ENCODE results near the gene NKPD1.

Gene NKPD1

GRCh38 chr19:45179072-45179891, 18.5 kb upstream of the NKPD1 start:
- peak overlapping the region; percentile 68 for H3K4me3 ChIP-seq (ENCODE audit: low read length)
- no peak for TF ChIP-seq ZNF274 (IDR thresholded peaks at IDR 0.05; ENCODE audit: low read depth, low read length)

GRCh38 chr19:45178262-45179071, 17.7 kb upstream of the NKPD1 start, which contains the start of gene BLOC1S3:
TSS of gene BLOC1S3 (plus strand) at chr19:45178784. CDS start at chr19:45179297, 513 bp downstream.
- H3K4me3 ChIP-seq (ENCODE audit: low read length), result peak within 1 kb of the TSS; percentile 81
- TF ChIP-seq ZNF274 (IDR thresholded peaks at IDR 0.05; ENCODE audit: low read depth, low read length), result no peak

DNA sequence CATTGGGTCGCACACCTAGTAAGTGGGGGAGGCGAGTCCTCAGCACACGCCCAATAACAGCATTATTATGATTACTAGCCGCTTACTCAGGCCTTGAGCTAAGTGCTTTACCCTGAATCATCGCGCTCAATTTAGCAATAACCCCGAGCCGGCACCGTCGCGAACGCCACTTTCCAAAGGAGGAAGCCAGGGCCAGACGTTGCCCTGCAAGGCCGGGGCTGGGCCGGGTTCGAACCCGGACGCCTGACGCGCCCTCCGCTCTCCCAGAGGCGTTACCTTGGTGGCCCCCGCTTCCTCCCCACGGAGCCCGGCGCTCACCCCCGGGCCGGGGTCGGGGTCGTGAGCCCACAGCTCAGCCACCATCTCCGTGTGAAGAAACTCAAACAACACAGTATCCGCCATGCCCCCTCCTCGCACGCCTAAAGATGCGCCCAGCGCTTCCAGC, 17.1 kb upstream of the NKPD1 start, which contains the start of gene TRAPPC6A:
TRAPPC6A (minus strand) TSS at position 421 of the 445 bp plus-strand sequence; CDS start at position 402, 19 bp downstream.
- peak within 1 kb of the TSS; percentile 81 for H3K4me3 ChIP-seq (ENCODE audit: low read length)
- TF ChIP-seq ZNF274 (IDR thresholded peaks at IDR 0.05; ENCODE audit: low read depth, low read length), result no peak

DNA sequence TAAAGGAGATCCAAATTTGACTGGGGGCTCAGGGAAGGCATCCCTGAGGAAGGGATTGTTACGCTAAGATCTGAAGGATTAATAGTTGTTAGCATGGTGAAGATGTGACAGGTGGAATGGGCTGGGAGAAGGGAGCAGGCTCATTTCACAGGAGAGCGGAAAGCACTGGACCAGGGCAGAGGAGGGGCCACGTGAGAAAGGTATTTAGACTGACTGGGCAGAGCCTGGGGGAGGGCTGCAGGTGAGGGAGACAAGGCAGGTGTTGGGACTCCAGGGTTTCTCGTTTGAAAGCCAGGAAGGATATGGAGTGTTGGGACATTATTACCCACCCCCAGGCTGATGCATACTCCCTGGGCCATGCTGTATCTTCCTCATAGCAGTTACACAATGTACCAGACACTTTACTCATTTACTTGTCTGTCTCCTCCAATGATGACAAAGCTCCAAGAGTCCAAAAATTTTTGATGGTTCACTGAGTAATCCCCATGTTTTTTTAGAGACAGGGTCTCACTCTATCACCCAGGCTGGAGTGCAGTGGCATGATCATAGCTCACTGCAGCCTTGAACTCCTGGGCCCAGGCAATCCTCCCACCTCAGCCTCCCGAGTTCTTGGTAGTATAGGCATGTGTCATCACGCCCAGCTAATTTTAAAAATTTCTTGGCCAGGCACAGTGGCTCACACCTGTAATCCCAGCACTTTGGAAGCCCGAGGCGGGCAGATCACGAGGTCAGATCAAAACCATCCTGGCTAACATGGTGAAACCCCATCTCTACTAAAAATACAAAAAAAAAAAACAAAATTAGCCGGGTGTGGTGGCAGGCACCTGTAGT, 14.9 kb upstream of the NKPD1 start:
- no peak overlapping the region for H3K4me3 ChIP-seq (ENCODE audit: low read length)
- no peak for TF ChIP-seq ZNF274 (IDR thresholded peaks at IDR 0.05; ENCODE audit: low read depth, low read length)

DNA sequence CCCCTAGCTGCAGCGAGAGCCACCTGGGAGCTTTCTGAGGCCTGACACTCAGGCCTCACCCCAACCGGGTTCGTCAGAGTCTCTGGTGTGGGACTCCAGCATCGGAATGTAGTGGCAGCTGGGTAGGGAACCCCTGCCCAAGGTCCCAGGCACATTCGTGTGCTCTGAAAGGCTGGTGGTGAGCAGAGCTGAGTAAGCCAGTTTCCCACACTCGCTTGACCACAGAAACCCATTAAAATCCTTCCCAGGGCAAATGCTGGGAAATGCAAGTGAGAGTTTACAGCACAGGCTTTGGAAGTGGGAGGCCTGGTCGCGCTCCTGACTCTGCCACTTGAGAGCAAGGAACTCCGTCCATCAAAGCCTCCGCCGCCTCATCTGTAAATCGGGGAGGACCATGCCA, 13.0 kb upstream of the NKPD1 start:
- TF ChIP-seq ZNF274 (IDR thresholded peaks at IDR 0.05; ENCODE audit: low read depth, low read length), result no peak
- H3K4me3 ChIP-seq (ENCODE audit: low read length), result no peak overlapping the region

DNA sequence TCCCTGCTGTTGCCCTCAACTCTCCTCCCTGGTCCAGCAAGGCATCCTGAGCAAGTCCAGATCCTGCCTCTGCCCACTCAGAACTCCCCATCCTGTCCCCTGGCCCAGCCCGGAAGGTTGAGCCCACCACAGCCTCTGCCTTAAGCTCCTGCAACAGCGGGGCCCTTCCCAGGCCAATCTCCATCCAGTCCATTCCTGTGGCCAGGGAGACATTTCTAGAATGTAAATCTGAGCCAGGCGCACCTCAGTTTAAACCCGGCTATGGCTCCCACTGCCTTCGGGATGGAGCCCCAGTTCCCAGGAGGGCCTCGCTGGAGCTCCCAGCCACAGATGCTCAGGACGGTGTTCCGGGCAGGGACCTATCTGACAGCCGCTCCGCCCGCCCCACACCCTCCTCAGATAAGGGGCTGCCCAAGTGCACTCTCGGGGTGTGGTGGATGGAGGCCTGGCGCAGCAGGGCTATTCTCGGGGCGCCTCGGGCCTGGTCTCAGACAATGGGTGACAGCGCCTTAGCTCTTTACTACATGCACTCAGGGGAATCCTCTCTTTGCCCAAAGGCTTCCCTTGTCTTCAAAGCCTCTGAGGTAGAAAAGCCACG, 11.9 kb upstream of the NKPD1 start:
- TF ChIP-seq ZNF274 (IDR thresholded peaks at IDR 0.05; ENCODE audit: low read depth, low read length), result no peak
- H3K4me3 ChIP-seq (ENCODE audit: low read length), result no peak overlapping the region

DNA sequence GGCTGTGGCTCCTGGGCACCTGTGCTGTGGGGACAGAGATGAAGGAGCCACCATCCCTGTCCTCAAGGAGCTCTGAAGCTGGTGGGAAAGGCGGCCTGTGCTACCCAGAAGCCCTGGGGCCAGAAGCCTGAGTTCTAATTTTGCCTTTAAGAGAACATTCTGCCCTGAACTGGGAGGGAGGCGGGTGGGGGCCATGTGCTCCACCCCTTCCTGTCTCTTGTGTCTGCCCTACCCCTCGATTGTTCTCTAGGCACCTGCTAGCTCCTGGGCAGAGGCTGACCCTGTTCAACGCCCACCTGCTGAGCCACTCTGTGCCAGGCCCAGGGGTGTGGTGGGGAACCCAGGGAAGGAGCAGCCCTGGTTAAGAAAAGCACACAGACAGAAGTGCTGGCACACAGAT, 11.4 kb upstream of the NKPD1 start:
- H3K4me3 ChIP-seq (ENCODE audit: low read length), result no peak overlapping the region
- TF ChIP-seq ZNF274 (IDR thresholded peaks at IDR 0.05; ENCODE audit: low read depth, low read length), result no peak

DNA sequence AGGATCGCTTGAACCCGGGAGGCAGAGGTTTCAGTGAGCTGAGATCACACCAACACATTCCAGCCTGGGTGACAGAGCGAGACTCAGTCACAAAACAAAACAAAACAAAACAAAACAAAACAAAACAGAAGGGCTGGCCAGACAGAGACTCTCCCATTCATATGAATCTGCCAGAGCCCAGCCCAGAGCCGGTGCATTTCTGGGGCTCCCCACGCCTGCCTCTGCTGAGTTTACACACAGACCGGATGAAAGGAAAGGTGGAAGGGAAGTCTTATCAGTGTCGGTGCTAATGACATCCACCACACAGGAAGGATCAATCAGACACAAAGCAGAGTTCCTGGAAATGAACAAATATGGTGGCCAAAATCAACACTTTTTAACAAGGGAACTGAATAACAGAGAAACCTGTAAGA, 10.4 kb upstream of the NKPD1 start:
- no peak for TF ChIP-seq ZNF274 (IDR thresholded peaks at IDR 0.05; ENCODE audit: low read depth, low read length)
- no peak overlapping the region for H3K4me3 ChIP-seq (ENCODE audit: low read length)

DNA sequence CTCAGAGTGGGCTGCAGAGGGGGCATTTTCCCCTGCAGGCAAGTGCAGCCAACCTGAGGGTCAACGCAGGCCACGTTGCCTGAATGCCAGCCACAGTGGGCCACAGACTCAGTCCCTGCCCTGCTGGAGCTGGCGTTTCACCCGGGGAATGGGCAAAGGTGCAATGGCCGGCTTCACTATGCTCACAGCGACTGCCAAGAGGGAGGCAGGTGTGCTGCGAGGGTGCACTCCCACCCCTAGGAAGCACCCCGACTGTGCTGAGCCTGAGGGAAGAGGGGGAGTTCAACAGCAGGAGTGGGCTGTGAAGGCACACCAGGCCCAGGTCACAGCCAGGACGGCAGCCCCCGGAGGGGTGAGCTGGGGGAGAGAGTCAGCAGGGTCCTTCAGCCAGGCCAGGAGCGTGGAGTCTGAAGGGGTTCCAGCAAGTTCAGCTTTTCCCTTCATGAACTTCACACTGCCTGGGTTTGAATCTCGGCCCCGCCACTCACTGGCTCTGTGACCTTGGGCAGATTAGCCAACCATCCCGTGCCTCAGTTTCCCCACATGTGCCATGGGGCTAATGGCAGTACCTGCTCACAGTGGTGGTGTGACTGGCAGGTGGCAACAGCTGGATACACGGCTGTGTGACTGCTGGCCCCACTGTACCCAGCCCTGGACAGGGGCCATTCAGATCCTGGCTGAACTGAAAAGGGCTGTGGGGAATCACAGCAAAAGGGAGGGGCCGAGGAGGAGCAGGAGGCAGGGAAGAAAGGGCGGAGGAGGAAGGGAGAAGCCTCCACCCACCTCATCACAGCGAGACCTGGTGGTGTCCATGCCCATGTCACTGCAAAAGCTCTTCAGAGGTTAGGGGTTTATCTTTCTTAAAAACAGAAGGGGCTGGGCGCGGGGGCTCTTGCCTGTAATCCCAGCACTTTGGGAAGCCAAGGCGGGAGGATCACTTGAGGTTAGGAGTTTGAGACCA, 9.6 kb upstream of the NKPD1 start:
- no peak for TF ChIP-seq ZNF274 (IDR thresholded peaks at IDR 0.05; ENCODE audit: low read depth, low read length)
- no peak overlapping the region for H3K4me3 ChIP-seq (ENCODE audit: low read length)

DNA sequence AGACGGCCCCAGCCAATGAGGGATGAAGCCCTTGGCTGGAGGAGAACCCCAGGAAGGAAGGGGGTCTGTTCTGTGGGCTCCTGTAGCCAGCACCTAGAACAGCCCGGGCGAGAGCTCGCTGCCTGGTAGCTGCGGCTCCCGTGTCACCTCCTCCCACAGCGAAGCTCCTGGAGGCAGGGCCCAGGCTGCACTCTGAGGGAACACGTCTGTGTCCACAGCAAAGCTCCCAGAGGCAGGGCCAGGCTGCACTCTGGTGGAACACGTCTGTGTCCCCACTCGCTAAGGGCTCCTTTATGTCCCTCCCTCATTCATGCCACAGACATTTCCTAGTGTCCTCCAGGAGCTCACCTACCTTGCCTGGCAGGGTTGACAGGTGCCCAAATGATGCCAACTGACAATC, 8.8 kb upstream of the NKPD1 start:
- H3K4me3 ChIP-seq (ENCODE audit: low read length), result no peak overlapping the region
- TF ChIP-seq ZNF274 (IDR thresholded peaks at IDR 0.05; ENCODE audit: low read depth, low read length), result no peak

GRCh38 chr19:45168767-45169351, 8.1 kb upstream of the NKPD1 start:
- no peak for TF ChIP-seq ZNF274 (IDR thresholded peaks at IDR 0.05; ENCODE audit: low read depth, low read length)
- no peak overlapping the region for H3K4me3 ChIP-seq (ENCODE audit: low read length)

- no peak overlapping the region for H3K4me3 ChIP-seq (ENCODE audit: low read length)
- TF ChIP-seq ZNF274 (IDR thresholded peaks at IDR 0.05; ENCODE audit: low read depth, low read length), result no peak
Measured at GRCh38 chr19:45166723-45167252, 6.0 kb upstream of the NKPD1 start.
